Smooth muscle cell (in vitro differentiated cells): Measurements from ENCODE around the gene TRMT2A. TPM values are rescaled to one million over a fixed set of nuclear protein-coding genes. Genes with fewer than 3 reads are reported as not detected.

ENCODE experiments used
- DNase-seq: peaks from one replicate; lab custom pipeline; 2025; ENCODE audit not compliant: unreplicated experiment; lab: John Stamatoyannopoulos, UW
- H2AFZ ChIP-seq: fragments of 200-600 bp; sonication (generic); 2 replicates; pipeline ENCODE4 v1.6.0; 2016; ENCODE audit warnings: antibody characterized with exemption, low read depth, mild to moderate bottlenecking
- H3F3A ChIP-seq: fragments of 200-600 bp; sonication (generic); 2 replicates; pipeline ENCODE4 v1.6.0; 2017; ENCODE audit warnings: antibody characterized with exemption, low read depth
- H3K27ac ChIP-seq: fragments of 200-600 bp; sonication (generic); 2 replicates; pipeline ENCODE4 v1.5.1; 2016; ENCODE audit warnings: low read depth, mild to moderate bottlenecking
- H3K27me3 ChIP-seq: fragments of 200-600 bp; sonication (generic); 2 replicates; pipeline ENCODE4 v1.6.1; 2016; ENCODE audit warnings: low read depth, mild to moderate bottlenecking
- H3K36me3 ChIP-seq: fragments of 200-600 bp; sonication (generic); 2 replicates; pipeline ENCODE4 v1.5.1; 2016; ENCODE audit warnings: low read depth
- H3K4me1 ChIP-seq: fragments of 200-600 bp; sonication (generic); 2 replicates; pipeline ENCODE4 v1.5.1; 2016; ENCODE audit warnings: low read depth
- H3K4me2 ChIP-seq: fragments of 200-600 bp; sonication (generic); 2 replicates; pipeline ENCODE4 v1.6.0; 2016; ENCODE audit warnings: mild to moderate bottlenecking
- H3K4me3 ChIP-seq: fragments of 200-600 bp; sonication (generic); 2 replicates; pipeline ENCODE4 v1.5.1; 2016; ENCODE audit warnings: mild to moderate bottlenecking
- H3K79me2 ChIP-seq: fragments of 200-600 bp; sonication (generic); 2 replicates; pipeline ENCODE4 v1.6.0; 2016; ENCODE audit warnings: low read depth, mild to moderate bottlenecking
- H3K9ac ChIP-seq: fragments of 200-600 bp; sonication (generic); 2 replicates; pipeline ENCODE4 v1.6.0; 2016; ENCODE audit warnings: low read depth
- H3K9me3 ChIP-seq: fragments of 200-600 bp; sonication (generic); replicated peaks from 2 replicates; pipeline ENCODE4 v1.5.1; 2016; ENCODE audit warnings: low read depth
- H4K20me1 ChIP-seq: fragments of 200-600 bp; sonication (generic); 2 replicates; pipeline ENCODE4 v1.6.0; 2016; ENCODE audit warnings: low read depth
- WGBS: methylation state at CpG from one replicate; pipeline ENCODE4 v1.1.7; 2016; ENCODE audit warnings: low lambda C conversion rate; 5-methylcytosine and 5-hydroxymethylcytosine counted together
- polyA plus RNA-seq: library from polyadenylated mRNA; unstranded; fragments of >200 nt; fragmentation: Nextera tagmentation; extraction: Ambion mirVana; gene quantifications from 2 replicates; pipeline ENCODE4 v1.2.1, GENCODE V29; 2016
- total RNA-seq: library from RNA; depleted of rRNA; stranded (reverse); fragments of >200 nt; gene quantifications from 2 replicates; pipeline ENCODE4 v1.2.3, GENCODE V29; 2014
- TF ChIP-seq, protein P1 (sequence below): fragments of 200-600 bp; sonication (generic); IDR thresholded peaks from 2 replicates; pipeline ENCODE4 v1.5.1; 2017; ENCODE audit warnings: borderline replicate concordance, mild to moderate bottlenecking, antibody characterized with exemption; ENCODE audit not compliant: insufficient read depth, poor library complexity, severe bottlenecking

TRMT2A gene
- total and polyA plus RNA-seq, 2 experiments from 2014 or later, result 21.1 to 32.1 TPM

GRCh38 chr22:20140107-20140445 is 23.1 kb upstream of the TRMT2A start:
- no peak overlapping the region for H3K4me2 ChIP-seq
- H4K20me1 ChIP-seq, result peaks cover 74% of the 10 kb centered on the region
- H3K27me3 ChIP-seq, result no peaks in the 10 kb centered on the region
- no peaks in the 10 kb centered on the region for H3K4me1 ChIP-seq
- no peak for DNase-seq
- no peaks in the 10 kb centered on the region for H3K9me3 ChIP-seq
- 95% methylated on average over 11 of the region's 11 CpGs for WGBS
- peaks cover 26% of the 10 kb centered on the region for H3K79me2 ChIP-seq
- TF ChIP-seq, protein P1, sequence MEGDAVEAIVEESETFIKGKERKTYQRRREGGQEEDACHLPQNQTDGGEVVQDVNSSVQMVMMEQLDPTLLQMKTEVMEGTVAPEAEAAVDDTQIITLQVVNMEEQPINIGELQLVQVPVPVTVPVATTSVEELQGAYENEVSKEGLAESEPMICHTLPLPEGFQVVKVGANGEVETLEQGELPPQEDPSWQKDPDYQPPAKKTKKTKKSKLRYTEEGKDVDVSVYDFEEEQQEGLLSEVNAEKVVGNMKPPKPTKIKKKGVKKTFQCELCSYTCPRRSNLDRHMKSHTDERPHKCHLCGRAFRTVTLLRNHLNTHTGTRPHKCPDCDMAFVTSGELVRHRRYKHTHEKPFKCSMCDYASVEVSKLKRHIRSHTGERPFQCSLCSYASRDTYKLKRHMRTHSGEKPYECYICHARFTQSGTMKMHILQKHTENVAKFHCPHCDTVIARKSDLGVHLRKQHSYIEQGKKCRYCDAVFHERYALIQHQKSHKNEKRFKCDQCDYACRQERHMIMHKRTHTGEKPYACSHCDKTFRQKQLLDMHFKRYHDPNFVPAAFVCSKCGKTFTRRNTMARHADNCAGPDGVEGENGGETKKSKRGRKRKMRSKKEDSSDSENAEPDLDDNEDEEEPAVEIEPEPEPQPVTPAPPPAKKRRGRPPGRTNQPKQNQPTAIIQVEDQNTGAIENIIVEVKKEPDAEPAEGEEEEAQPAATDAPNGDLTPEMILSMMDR, result no peak
- no peak overlapping the region for H3K4me3 ChIP-seq
- H3K27ac ChIP-seq, result no peak overlapping the region
- no peak overlapping the region for H3K9ac ChIP-seq
- no peak overlapping the region for H2AFZ ChIP-seq
- H3K36me3 ChIP-seq, result no peaks in the 10 kb centered on the region
- H3F3A ChIP-seq, result no peaks in the 10 kb centered on the region

DNA sequence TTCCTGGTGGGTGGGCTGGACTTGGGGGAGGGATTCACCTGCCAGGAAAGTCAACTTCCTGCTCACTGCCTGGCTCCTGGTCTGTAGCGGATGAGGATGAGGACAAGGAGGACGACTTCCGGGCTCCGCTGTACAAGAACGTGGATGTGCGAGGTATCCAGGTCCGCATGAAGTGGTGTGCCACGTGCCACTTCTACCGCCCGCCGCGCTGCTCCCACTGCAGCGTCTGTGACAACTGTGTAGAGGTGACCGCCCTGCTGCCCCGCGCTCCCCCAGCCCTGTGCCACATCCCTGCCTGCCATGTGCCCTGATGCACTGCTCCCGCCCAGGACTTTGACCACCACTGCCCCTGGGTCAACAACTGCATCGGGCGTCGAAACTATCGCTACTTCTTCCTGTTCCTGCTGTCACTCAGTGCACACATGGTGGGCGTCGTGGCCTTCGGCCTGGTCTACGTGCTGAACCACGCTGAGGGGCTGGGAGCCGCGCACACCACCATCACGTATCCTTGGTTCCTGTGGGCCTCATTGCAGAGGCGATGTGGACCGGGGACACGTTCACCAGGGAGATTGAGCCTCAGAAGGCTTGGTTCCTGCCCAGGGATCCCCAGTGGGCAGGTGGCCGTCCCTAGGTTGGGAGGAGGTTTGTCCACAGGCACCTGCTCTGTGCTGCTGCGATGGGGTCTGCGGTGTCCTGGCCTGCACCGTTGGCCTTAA is 22.5 kb upstream of the TRMT2A start:
- H2AFZ ChIP-seq, result no peak overlapping the region
- H3K4me3 ChIP-seq, result no peak overlapping the region
- H3K9ac ChIP-seq, result no peak overlapping the region
- TF ChIP-seq, protein P1, result no peak
- no peak for DNase-seq
- H3K9me3 ChIP-seq, result no peaks in the 10 kb centered on the region
- H3F3A ChIP-seq, result no peaks in the 10 kb centered on the region
- H3K4me2 ChIP-seq, result no peak overlapping the region
- H3K79me2 ChIP-seq, result peaks cover 31% of the 10 kb centered on the region
- H3K27ac ChIP-seq, result no peak overlapping the region
- H3K36me3 ChIP-seq, result no peaks in the 10 kb centered on the region
- WGBS, result 97% methylated on average over 36 of the region's 36 CpGs
- peaks cover 80% of the 10 kb centered on the region for H4K20me1 ChIP-seq
- H3K4me1 ChIP-seq, result no peaks in the 10 kb centered on the region
- no peaks in the 10 kb centered on the region for H3K27me3 ChIP-seq

DNA sequence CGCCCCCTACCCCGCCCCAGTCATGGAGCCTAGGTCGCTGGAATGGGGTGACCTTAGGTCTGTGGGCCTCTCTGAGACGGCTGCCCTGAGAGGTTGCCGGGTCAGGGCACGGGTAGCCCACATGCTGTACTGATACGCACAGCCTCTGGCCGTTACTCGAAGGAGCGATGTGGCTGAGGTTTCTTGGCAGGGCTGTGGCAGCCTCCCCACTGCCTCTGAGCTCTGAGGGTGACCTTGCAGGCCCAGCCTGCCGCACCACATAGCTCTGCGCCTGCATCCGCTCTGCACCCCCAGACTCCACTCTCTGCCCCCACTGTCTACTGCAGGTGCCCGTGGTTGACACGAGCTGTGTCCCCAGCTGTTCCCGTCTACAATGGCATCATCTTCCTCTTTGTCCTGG is 21.8 kb upstream of the TRMT2A start:
- Histone ChIP-seq H3K9me3 (no peaks in the 10 kb centered on the region), H3K36me3 (no peaks in the 10 kb centered on the region), H3K79me2 (peaks cover 38% of the 10 kb centered on the region), H3K4me1 (no peaks in the 10 kb centered on the region), H3F3A (no peaks in the 10 kb centered on the region), H3K27ac (no peak overlapping the region), H3K9ac (no peak overlapping the region), H4K20me1 (peaks cover 86% of the 10 kb centered on the region), H3K4me2 (no peak overlapping the region), H2AFZ (no peak overlapping the region), H3K27me3 (no peaks in the 10 kb centered on the region), H3K4me3 (no peak overlapping the region)
- DNase-seq, result no peak
- WGBS, result 97% methylated on average over 16 of the region's 16 CpGs
- TF ChIP-seq, protein P1, result no peak

DNA sequence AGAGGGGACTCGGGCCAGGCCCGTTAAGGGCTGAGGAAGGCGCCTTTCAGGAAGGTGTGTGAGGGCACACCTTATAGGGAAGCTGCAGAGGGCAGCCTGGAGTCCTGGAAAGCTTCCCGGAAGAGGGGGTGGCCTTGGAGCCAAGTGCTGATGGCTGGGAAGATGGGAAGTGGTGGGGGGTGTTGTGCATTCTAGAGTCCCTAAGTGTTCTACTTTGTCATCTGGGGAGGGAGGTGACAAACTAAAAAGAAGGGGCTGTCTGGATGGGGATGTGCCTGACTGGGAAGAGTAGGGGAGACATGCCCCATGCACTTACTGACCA is 21.4 kb upstream of the TRMT2A start:
- H3K79me2 ChIP-seq, result peaks cover 43% of the 10 kb centered on the region
- DNase-seq, result no peak
- 75% methylated on average over 4 of the region's 4 CpGs for WGBS
- no peaks in the 10 kb centered on the region for H3K27me3 ChIP-seq
- H3K36me3 ChIP-seq, result no peaks in the 10 kb centered on the region
- H3K9ac ChIP-seq, result no peak overlapping the region
- H3K4me1 ChIP-seq, result no peaks in the 10 kb centered on the region
- H3K9me3 ChIP-seq, result no peaks in the 10 kb centered on the region
- H3K4me2 ChIP-seq, result no peak overlapping the region
- H3K4me3 ChIP-seq, result no peak overlapping the region
- TF ChIP-seq, protein P1, result no peak
- H3F3A ChIP-seq, result no peaks in the 10 kb centered on the region
- H3K27ac ChIP-seq, result no peak overlapping the region
- no peak overlapping the region for H2AFZ ChIP-seq
- H4K20me1 ChIP-seq, result peaks cover 91% of the 10 kb centered on the region
